Choroid plexus epithelial cell (primary cell): Measurements from ENCODE around the gene NR1D1.

Experiments used
- DNase-seq: peaks from one replicate; pipeline ENCODE4 v3.0.0-alpha.2; 2010; ENCODE audit warnings: low read depth
- H3K4me3 ChIP-seq: 2 replicates; pipeline ENCODE4 v1.5.1; 2011; ENCODE audit warnings: low read depth, mild to moderate bottlenecking, control low read depth, low read length, moderate library complexity
- TF ChIP-seq, protein P1 (sequence below): conservative IDR thresholded peaks from 2 replicates; pipeline ENCODE4 v1.5.1; 2011; ENCODE audit warnings: low read depth, mild to moderate bottlenecking, control low read depth, inconsistent platforms, low read length, moderate library complexity

The NR1D1 gene

DNA sequence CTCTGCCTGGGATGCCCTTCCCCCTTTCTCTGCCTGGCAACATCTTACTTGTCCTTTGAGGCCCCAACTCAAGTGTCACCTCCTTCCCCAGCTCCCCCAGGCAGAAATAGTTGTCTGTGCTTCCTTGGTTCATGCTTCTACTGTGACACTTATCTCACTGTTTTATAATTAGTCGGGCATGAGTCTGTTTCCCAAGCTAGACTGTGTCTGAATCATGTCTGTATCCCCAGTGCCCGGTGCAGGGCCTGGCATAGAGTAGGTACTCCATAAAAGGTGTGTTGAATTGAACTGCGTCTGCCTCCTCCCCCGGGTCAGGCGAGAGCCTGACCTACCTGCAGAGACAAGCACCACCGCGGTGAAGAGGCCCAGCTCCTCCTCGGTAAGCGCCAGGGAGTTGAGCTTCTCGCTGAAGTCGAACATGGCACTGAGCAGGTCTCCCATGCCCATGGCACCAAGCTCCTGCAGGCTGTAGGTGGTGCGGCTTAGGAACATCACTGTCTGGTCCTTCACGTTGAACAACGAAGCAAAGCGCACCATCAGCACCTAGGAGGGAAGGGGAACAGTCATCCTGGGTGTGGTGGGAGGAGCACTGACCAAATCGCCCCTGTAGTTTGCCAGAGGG is 6.7 kb downstream of the NR1D1 start:
- TF ChIP-seq, protein P1, sequence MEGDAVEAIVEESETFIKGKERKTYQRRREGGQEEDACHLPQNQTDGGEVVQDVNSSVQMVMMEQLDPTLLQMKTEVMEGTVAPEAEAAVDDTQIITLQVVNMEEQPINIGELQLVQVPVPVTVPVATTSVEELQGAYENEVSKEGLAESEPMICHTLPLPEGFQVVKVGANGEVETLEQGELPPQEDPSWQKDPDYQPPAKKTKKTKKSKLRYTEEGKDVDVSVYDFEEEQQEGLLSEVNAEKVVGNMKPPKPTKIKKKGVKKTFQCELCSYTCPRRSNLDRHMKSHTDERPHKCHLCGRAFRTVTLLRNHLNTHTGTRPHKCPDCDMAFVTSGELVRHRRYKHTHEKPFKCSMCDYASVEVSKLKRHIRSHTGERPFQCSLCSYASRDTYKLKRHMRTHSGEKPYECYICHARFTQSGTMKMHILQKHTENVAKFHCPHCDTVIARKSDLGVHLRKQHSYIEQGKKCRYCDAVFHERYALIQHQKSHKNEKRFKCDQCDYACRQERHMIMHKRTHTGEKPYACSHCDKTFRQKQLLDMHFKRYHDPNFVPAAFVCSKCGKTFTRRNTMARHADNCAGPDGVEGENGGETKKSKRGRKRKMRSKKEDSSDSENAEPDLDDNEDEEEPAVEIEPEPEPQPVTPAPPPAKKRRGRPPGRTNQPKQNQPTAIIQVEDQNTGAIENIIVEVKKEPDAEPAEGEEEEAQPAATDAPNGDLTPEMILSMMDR, result no peak
- no peak overlapping the region for H3K4me3 ChIP-seq
- no peak for DNase-seq

DNA sequence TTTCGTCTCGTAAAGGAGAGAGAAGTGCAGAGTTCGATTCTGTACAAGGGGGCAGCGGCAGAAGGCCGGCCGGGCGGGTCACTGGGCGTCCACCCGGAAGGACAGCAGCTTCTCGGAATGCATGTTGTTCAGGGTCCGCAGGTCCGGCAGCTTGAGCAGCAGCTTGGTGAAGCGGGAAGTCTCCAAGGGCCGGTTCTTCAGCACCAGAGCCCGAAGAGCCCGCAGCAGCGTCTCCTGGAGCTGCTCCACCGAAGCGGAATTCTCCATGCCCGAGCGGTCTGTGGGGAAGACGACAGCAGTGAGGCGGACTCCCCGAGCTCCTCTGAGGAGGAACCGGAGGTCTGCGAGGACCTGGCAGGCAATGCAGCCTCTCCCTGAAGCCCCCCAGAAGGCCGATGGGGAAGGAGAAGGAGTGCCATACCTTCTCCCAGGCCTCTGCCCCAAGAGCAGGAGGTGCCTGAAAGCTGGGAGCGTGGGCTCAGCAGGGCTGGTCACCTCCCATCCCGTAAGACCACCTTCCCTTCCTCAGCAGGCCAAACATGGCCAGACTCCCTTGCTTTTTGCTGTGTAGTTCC is 7.3 kb downstream of the NR1D1 start:
- no peak for DNase-seq
- TF ChIP-seq, protein P1, result no peak
- H3K4me3 ChIP-seq, result no peak overlapping the region

DNA sequence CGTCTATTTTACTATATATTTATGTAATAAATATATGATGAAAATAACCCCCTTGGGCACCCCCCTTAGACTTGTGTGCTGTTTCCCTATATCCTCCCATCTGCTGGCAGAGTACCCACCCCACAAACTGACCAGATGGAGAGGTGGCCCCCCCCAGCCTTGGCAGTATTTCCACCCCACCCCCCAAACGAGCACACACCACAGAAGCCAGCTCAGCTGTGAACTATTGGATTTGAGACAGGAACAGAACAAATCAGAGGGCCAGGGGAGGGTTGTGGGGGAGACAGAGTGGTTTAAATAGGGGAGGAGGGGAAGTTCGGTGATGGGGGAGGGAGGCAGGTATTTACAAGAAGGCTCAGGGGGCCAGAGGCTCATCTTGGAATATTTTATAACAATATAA is 7.8 kb downstream of the NR1D1 start:
- no peak overlapping the region for H3K4me3 ChIP-seq
- DNase-seq, result no peak
- TF ChIP-seq, protein P1, result no peak

DNA sequence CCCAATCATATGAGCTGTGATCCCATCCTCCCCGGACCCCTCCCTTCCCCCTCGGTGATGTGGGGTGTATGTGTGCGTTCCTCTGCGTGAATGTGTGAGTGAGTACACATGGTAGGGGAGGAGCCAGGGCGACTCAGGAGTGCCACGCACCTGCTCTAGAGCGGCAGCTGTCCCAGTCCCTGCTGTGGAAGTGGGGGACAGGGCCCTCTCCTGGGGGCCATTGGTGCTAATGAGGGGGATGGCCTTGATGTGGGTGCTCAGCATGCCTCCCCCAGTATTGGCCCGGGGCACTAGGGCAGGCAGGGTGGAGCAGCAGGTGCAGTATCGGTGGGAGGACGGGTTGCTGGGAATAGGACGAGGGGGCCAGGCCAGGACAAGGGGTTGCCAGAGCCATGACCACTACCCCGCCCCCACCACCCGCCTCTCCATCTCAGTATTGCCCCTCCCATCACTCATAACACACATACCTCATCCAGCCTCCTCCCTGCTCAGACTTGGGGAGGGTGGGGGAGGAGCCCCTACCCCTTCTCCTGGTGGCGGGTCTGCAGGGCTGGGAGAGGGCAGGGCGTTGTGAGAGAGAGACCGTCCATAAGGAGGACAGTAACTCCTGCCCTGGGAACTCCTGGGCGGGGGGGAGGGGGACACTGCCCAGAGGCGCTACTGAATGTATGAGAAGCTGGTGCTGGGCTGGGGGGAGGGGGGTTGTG is 8.5 kb downstream of the NR1D1 start:
- no peak for DNase-seq
- no peak overlapping the region for H3K4me3 ChIP-seq
- TF ChIP-seq, protein P1, result no peak

DNA sequence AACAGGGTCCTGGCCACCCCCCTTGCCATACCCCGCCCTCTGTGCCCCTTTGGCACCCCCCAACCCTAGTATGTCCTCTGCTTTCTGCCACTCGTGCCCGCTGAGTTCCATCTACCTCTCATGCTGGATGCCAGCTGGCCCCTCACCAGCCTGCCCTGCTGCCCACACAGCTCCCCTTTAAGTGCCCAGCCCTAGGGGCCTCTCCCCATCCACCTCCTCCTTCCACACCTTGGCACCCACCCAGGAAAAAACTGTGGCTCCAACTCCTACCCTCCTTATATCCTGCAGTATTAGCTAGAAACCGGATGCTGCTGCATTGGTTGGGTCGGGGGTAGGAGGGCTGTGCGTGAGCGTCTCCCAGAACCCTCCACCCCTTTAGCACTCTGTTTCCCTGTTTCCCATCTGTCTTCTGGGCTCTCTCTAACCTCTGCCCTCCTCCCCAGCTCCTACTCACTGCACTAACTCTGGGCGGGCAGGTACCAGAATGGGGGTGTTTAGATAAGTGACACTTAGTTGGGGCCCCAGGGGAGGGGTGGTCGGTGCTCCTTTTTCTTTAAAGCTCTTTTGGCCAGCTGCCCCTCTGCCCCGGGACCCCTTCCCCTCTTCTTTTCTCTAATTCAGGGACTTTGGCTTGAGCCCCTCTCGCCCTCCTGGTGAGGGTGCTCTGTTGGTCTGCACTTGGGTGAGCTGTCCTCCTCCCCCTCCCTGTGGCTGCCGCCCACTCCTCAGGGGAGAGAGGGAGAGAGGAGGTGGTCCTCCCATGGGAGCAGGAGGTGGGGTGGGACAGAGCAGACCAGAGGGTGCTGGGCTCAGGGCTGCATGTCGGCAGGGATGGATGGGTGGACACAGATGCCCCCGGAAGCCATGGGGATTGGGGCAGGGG is 9.9 kb downstream of the NR1D1 start:
- H3K4me3 ChIP-seq, result no peak overlapping the region
- no peak for DNase-seq

More for the DNA sequence above, 9.9 kb downstream of the NR1D1 start:
- TF ChIP-seq, protein P1, result no peak
